GM19025 (cell line): ENCODE data around the gene RHOG.
A peak's percentile ranks its signal among the peaks of the same experiment; 100 is the strongest.

Source experiments
- ATAC-seq: cut with Tn5 transposase; IDR thresholded peaks from one replicate; pipeline ENCODE4 v1.9.1; 2021; ENCODE audit warnings: mild to moderate bottlenecking, low read depth, moderate library complexity; ENCODE audit not compliant: unreplicated experiment

RHOG gene

DNA sequence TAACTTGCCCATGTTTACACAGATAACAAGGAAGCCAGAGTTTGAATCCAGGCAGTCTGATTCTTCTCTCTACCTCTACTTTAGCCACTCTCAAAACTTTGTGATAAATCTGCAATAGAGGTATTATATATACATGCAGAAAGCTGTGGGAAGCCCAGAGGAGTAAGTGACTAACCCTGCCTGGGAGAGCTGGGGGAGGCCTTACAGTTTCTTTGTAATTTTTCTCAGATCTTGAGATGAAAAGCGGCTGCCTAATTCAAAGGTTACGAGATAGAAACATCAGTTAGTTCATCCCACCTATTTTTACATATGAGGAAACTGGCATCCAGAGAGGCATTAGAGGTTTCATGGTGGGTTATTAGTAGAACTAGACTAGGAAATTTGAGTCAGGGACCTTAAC is 19.6 kb upstream of the RHOG start:
- ATAC-seq: no peak

- no peak for ATAC-seq
These were observed 18.7 kb upstream of the RHOG start for GRCh38 chr11:3859373-3859881.

GRCh38 chr11:3857628-3858027 is 16.9 kb upstream of the RHOG start:
- ATAC-seq: no peak

DNA sequence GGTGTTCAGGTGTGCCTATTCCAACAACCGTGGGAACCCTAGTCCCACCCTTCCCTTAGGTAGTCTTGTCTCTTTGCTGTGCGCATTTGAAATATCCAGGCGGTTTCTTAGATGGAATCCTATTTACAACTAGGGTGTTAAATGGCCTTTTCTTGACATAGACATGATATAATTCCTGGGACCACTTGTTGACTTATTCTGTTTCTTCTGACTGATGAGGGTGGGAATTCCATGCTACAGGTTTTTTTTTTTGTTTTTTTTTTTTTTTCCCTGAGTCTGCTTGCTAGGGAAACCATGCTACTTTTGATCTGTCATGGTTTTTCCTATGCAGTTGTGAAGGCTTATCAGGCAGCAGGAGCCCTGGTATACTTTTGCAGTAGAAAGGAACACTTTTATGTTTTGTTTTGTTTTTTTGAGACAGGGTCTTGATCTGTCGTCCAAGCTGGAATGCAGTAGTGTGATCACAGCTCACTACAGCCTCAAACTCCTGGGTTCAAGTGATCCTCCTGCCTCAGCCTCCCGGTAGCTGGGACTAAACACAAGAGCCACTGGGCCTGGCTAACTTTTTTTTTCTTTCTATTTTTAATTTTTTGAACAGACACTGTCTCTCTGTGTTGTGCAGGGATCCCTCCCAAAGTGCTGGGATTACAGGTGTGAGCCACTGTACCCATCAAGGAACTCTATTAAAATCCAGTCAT is 16.2 kb upstream of the RHOG start:
- ATAC-seq: no peak

DNA sequence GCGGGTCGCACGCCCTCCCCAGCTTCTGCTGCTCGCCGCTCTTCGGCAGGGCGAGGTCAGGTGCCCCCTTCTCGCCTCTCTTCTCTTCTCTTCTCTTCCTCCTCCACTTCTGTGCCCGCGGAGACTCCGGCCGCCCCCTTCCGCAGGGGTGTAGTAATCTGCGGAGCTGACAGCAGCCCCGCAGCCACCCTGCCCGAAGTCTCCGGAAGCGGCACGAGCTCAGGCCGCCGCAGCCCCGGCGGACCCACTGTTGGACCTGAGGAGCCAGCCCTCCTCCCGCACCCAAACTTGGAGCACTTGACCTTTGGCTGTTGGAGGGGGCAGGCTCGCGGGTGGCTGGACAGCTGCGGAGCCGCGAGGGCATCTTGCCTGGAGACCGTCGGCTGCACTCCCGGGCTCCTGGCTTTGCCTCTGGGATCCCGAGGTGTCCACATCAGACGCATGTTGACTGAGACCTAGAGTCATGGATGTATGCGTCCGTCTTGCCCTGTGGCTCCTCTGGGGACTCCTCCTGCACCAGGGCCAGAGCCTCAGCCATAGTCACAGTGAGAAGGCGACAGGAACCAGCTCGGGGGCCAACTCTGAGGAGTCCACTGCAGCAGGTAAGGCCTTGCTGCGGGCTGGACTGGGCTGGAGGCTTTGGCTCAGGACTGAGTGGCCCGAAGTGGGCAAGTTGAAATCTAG is 15.2 kb upstream of the RHOG start:
- ATAC-seq: peak; percentile 13

GRCh38 chr11:3854977-3855807 is 14.4 kb upstream of the RHOG start, which contains the start of gene STIM1:
Gene STIM1, plus strand, starts transcription at chr11:3855664. Its CDS starts 607 bp downstream, at chr11:3856271.
- peak; percentile 63 for ATAC-seq

- ATAC-seq: no peak
These were observed 13.9 kb upstream of the RHOG start for GRCh38 chr11:3854660-3854976.

DNA sequence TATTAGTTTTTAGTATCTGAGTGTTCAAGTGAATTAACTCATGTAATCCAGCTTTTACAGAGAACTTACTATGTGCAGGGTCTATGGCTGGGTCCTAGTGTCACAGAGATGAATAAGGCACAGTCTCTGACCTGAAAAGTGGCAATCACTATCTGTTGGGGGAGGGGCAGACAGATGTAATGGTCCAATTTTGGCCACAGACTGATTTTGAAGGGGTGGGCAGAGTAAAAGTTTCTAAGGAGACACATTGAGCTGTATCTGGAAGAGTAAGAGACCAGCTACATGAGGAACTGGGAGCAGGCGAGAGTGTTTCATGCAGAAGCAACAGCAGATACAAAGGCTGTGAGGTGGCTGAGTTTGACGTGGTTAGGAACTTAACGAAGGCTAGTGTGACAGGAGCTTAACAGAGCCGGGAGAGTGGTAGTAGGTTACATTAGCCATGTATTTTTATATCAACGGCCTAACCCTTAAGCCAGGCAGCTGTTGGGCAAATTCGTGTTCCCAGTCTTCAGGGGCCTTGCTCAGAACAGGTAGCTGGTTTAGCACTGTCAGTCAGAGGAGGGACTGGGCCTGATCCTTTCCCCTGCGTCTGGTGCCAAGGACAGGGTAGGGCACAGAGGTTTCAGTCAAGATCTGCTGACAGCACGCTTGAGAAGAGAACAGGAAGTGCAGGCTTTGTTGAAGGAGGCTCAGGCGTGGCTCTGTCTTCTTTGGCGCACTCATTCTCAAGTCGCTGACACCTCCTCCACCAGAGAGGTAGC is 13.3 kb upstream of the RHOG start:
- ATAC-seq: peak; percentile 22

DNA sequence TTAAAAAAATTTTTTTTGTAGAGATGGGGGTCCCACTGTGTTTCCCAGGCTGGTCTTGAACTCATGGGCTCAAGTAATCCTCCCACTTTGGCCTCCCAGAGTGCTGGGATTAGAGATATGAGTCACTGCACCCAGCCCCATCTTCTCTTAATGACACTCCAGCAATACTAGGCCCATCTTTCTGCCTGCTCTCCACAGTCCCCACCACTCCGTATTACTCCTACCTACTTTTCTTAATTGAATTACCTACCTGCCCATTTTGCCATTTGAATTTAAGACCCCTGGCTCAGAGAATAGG is 12.7 kb upstream of the RHOG start:
- ATAC-seq: no peak

- no peak for ATAC-seq
These were observed 8.6 kb upstream of the RHOG start for GRCh38 chr11:3849297-3849874.

- ATAC-seq: no peak
These were observed 4.9 kb upstream of the RHOG start for GRCh38 chr11:3845670-3846069.

- no peak for ATAC-seq
These were observed 4.5 kb upstream of the RHOG start for GRCh38 chr11:3845246-3845645.

DNA sequence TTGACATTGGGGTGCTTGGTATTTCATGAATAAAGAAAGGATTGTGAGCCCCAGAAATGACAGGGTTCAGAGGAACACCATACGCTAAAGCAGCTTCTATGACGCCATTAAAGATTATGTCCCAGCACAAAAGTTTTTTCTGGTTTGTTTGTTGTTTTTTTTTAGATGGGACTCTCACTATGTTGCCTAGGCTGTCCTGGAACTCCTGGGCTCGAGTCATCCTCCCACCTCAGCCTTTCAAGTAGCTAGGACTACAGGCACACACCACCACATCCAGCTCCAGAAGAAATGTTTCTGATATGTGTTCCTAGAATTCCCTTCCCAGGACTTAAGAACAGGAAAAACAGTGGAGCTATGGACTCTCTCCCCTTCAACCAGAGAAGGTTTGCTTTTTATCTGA is 2.6 kb upstream of the RHOG start:
- ATAC-seq: no peak

DNA sequence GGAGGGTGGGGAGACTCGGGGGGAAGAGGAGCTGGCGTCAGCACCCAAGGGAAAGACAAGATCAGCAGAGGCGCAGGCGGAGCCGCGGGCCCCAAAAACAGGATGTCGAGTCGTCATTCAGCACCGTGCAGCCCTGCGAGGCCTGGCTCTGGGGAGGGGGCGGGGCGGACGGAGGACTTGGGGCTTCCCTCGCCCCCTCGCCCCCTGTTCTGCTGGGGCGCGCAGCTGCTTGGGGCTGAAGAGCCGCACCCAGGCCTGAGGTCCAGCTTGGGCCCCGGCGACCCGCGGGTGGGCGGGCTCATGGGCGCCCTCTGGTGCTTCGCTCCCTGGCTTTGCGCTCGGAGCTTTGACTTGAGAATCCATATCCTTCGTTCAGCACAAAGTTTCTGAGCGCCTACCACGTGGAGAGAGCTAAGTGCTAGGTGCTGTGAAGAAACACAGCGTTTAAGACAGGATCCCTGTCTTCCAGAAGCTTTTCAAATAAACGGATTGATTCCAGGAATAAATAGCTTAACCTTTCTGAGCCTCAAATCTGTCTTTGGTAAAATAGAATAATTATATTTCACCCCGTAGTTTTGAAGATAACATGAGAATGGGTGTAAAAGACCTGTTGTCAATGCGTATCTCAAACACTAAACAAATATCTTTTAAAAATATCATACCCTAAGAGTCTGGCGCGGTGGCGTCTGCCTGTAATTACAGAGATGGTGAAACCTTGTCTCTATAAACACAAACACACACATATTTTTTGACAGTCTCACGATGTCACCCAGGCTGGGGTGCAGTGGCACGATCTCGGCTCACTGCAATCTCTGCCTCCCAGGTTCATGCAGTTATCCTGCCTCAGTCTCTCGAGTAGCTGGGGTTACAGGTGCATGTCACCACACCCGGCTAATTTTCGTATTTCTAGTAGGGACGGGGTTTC is 929 bp upstream of the RHOG start:
- peak; percentile 53 for ATAC-seq

GRCh38 chr11:3840004-3840869 is 522 bp downstream of the RHOG start:
- ATAC-seq: no peak

- ATAC-seq: no peak
These were observed 2.3 kb downstream of the RHOG start for GRCh38 chr11:3838504-3838903.

DNA sequence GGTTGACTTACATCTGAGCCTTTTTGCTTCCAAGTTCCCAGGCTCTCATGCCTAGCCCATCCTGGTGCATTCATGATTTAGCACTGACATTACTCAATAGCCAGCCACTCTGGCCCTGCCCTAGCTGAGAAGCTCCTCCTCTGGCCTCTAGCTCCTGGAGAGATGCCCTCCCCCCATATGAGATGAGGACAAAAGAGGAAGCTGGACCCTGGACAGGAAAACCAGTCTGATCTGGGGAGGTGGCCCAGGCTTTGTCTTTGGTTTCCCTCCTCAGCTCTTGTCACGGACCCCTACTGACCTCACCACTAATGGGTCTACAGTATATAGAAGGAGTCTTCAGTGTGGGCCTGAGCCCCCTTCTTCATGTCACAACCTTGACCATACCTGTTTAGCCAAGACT is 3.0 kb downstream of the RHOG start:
- ATAC-seq: no peak

- ATAC-seq: no peak
These were observed 3.9 kb downstream of the RHOG start for GRCh38 chr11:3836903-3837302.
